AG09309 (cell line): ENCODE data around the gene JMJD8.

ENCODE experiments used
- DNase-seq: peaks from one replicate; pipeline ENCODE4 v3.0.0-alpha.2; 2010; ENCODE audit warnings: low read depth
- H3K4me3 ChIP-seq: 2 replicates; pipeline ENCODE4 v1.5.1; 2011; ENCODE audit warnings: mild to moderate bottlenecking, low read depth, low read length, moderate library complexity; ENCODE audit not compliant: control insufficient read depth
- CTCF ChIP-seq: IDR thresholded peaks from 2 replicates; pipeline ENCODE4 v1.5.1; 2011; ENCODE audit warnings: mild to moderate bottlenecking, low read depth, low read length, inconsistent platforms; ENCODE audit not compliant: insufficient read depth, control insufficient read depth; ENCODE audit errors: missing control alignments

JMJD8 gene

GRCh38 chr16:720990-721764, 37.0 kb upstream of the JMJD8 start, which contains the start of gene ANTKMT:
Gene ANTKMT, plus strand, starts transcription at chr16:721146. Its CDS starts 129 bp downstream, at chr16:721275.
- H3K4me3 ChIP-seq = peak within 1 kb of the TSS; percentile 71
- no peak for TF ChIP-seq CTCF
- no peak for DNase-seq

GRCh38 chr16:720447-720989, 36.4 kb upstream of the JMJD8 start:
- peak overlapping the region; percentile 71 for H3K4me3 ChIP-seq
- peak; percentile 40 for TF ChIP-seq CTCF
- no peak for DNase-seq

DNA sequence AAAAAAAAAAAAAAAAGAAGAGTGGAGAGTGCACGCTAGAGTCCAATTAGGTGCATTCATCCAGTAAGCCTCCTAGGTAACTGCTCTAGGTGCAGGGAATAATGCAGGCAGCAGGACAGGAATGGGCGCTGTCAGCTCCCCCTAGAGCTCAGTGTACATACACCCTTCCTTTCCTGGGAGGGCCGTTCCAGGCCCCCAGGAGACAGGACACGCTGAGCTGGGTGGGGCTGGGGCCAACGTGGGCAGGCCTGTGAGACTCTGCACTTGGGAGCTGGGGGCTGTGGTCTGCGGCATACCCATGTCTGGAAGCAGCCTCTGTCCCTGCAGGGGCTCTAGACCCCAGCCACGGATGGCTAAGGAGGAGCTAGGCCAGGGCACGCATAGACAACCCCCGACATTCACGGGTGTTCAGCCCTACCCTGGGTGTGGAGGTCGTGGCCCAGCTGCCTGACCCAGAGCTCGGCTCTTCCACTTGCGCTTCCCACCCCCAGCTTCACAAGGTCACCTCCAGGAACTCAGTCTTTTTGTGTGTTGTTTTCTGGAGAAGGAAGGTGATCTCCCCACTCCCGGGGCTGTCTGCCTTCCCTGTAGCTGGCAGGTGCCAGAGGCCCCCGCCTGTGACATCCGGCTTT, 35.8 kb upstream of the JMJD8 start:
- TF ChIP-seq CTCF = peak; percentile 27
- peak overlapping the region; percentile 71 for H3K4me3 ChIP-seq
- DNase-seq = no peak

DNA sequence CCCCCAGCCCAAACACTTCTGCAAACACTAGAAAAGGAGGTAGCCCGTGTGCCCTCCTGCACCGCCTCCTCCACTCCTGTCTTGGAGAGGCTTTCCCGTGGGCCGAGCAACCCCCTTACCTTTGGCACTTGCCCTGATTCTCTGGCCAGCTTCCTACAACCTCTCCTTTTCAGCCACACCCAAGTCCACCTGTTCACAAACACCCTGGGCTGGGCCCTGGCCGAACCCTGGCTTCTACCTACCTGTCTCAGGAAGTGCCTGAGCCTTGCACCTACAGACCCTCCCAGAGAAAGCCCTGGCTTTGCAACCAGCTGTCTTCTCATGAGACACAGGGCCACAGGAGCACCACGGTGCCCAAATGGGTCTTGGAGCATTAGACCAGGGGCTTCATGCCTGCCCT, 34.8 kb upstream of the JMJD8 start:
- H3K4me3 ChIP-seq = no peak overlapping the region
- no peak for TF ChIP-seq CTCF
- DNase-seq = no peak

GRCh38 chr16:718389-718788, 34.3 kb upstream of the JMJD8 start:
- TF ChIP-seq CTCF = no peak
- H3K4me3 ChIP-seq = no peak overlapping the region
- DNase-seq = no peak

GRCh38 chr16:717450-718245, 33.5 kb upstream of the JMJD8 start:
- H3K4me3 ChIP-seq = no peak overlapping the region
- no peak for DNase-seq
- no peak for TF ChIP-seq CTCF
